NCI-H2029 (cell line): ENCODE data around the gene OGFR.

ENCODE experiments used
- DNase-seq: peaks from one replicate; lab custom pipeline; 2025; lab: John Stamatoyannopoulos, UW

Gene OGFR

DNA sequence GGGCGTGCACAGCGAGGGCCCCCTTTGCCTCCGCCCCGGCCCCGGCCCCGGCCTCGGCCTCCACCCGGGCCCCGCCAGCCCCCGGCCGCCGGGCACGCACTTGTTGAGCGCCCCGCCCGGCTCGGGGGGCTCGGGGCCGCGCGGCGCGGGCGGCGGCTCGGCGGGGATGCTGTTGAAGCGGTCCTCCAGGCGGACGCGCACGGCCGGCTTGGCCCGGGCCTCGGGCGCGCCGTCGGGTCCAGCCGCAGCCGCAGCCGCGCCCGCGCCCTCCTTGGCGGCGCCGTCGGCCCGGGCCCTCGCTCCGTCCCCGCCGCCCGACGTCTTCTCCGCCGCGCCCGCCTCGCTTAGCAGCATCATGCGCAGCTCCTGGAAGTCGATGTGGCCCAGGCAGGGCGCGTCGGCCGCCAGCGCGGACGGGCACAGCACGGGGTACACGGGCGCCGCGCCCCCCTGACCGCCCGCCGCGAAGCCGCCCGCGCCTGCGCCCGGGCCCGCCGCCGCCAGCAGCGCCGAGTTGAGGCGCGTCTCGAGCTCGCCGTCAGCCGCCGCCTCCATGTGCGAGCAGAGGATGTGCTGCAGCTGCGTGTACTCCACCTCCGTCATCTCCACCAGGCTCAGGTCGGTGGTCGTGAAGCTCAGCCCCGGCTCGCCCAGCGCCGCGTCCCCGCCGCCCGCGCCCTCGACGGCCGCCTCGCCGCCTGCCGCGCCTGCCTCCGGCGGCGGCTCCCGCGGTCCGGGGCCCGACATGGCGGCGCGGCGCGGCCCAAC lies 56.5 kb downstream of the OGFR start:
- DNase-seq, result no peak

DNA sequence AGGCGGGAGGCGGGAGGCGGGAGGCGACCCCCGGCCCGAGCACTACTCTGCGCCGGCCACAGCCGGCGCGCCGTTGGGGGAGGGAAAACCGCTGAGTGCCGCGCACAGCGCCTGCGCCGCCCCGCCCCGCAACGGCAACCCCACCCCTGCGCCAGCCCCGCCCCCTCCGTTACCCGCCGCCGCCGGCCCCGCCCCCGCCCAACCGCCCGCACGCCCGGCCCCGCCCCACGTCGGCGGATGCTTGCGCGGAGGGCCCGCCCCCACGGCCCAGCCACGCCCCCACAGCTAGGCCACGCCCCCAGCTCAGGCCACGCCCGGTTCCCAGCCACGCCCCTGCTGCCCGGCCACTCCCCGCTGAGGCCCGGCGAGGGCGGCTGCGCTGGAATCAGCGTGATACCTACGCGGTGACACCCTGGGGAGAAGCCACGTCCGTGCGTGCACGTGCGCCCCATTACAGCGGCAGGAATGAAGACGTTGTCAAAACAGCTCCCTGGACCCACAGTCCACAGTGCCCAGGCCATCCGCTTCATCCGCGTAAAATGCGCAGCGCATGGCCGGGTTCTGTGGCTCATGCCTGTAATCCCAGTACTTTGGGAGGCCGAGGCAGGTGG lies 57.2 kb downstream of the OGFR start, which contains the start of gene TCFL5:
TSS of gene TCFL5 (minus strand) at position 97 of the 611 bp plus-strand sequence. CDS start 152 bp downstream, outside the sequence.
- peak; percentile 74 for DNase-seq
